NCI-H1436 (cell line): ENCODE measurements around the gene GLP2R.
"Not testable (repeated sequence)": the region's sequence is repeated elsewhere in the genome, so short reads cannot be mapped to it uniquely, and the experiment has no call there.

ENCODE experiments used
- DNase-seq: peaks from one replicate; lab custom pipeline; 2025; lab: John Stamatoyannopoulos, UW

Gene GLP2R

DNA sequence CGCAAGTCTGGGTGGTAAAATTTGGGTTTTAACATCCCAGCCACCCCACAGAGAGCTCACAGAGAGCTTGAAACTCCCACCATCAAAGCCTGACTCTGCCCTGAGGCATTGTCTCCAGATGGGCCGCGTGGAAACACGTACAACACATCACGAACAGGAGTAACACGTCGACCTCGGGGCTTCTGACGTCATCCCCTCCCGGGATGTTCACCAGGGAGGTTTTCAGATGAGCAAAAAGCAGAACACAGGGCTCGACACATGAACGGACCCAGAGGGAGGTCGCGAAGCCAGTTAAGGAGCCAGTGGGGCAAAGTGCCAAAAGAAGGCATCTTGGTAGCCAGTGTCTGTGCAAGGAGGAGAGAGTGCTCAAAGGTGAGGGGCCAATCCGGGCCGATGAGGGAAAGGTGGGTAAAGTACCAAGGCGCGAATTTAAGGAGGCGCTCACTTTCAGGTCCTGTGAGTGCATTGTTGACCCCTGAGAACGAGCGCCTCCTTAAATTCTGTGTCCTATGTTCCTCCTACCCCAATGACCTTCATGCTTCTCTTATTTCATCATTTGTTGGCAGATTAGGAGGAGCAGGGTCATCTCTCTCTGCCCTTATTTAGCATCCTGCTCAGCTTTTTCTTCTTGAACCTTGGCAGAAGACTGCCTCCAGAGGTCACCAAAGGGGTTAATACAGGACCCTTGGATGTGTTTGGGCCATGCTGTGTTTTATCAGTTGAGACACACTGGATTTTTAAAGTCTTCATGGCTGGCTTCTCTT is 73.7 kb downstream of the GLP2R start:
- no peak for DNase-seq

DNA sequence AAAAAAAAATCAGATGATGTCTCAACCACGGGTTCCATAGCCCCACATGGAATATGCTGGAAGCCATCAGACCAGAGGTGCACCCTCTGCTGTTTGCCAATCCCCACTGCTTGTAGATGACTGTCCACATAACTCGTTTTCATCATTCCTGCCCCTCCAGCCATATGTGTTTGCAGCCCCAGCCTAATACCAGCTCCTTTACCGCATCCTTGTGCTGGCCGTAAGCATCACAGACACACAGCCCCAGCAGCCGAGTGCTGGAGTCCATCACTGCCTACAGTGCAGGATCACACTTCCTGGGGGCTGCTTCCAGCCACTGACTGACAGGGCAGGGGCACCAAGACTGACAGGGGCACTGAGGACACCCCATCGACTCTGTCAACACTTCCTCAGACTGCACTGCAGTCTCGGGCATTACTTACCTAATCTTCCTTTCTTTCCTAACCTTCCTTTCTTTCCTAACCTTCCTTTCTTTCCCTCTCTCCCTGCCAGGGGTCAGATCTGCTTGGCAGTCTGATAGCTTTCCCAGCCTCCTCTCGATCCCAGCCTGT is 74.4 kb downstream of the GLP2R start:
- DNase-seq, result no peak

DNA sequence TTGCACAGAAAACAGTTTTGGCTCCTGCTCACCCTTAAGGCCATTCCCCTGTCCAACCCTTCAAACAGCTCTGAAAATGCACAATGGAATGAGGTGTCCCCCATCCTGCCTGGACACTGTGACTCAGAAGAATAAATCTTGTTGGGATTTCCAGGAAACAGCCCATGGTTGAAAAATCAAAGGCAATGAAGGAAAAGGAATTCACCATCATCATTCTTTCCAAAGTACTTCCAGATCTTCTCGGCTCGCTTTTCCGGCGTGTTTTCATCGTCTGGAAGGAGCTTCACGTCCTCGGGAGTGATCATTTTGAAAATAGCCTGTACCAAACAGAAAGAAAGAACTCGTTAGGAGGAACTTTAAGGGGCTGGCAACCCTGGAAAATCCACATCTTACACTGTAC is 75.1 kb downstream of the GLP2R start:
- DNase-seq, result no peak

DNA sequence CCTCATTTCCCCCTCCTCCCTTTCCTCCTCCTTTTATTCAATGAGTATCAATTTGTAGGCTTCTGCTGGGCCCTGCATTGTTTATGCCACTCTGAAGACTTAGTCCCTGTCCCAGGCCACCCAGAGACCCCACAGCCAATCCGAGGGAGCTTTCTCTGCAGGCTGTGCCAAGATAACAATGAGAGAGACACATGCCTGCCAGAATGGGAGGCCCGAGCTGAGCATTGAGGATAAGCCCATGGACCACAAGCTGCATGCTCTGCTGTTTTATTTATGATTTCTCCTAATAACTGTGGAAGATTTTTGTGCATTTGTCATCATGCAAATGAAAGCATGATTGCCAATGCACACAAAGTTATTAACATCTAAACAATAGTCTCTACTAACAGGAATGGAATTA is 76.4 kb downstream of the GLP2R start:
- DNase-seq, result no peak

DNA sequence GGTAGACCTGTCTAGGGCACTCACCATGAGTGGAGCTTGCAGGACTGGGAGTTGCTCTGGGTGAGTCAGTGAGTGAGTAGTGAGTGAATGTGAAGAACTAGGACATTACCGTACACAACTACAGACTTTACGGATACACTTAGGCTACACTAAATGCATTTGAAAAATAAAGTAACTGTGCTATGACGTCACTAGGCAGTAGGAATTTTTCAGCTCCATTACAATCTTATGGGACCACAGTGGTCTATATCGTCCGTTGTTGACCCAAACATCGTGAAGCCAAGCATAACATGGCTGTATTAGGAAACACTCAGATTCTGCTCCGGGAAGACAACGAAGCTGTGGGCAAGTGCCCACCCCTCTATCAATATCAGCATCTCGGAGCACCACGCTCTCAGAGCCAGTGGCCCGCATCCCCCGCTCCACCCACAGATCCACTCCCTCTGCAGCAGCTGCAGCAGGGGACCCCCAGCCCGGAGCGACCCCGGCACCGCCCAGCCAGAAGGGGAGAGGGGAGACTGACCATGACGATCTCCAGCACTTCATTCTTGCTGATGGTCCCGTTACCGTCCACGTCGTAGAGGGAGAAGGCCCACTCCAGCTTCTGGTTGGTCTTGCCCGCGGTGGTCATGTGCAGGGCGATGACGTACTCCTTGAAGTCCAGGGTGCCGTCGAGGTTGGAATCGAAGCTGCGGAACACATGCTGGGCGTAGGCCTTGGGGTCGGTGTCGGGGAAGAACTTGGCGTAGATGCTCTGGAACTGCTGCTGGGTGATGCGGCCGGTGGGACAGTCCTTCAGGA is 78.8 kb downstream of the GLP2R start:
- DNase-seq, result no peak

DNA sequence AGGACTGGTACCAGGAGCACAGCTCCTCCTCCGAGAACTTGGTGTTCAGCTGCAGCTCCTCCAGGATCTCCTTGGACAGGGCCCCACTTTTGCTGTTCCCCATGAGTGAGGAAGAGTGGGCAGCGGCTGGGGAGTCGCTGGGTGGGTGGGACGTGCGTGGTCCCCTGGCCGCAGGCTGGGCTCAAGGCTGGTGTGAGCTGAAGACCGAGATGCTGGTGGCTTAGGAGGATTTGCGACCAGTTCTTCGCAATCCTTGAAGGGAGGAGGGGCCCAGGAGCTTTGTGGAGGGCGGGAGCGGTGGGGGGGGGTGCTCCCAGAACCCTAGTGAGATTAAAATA is 79.3 kb downstream of the GLP2R start, which contains the start of gene RCVRN:
TSS of gene RCVRN (minus strand) at position 194 of the 338 bp plus-strand sequence. CDS start at position 103, 91 bp downstream.
- DNase-seq, result no peak

DNA sequence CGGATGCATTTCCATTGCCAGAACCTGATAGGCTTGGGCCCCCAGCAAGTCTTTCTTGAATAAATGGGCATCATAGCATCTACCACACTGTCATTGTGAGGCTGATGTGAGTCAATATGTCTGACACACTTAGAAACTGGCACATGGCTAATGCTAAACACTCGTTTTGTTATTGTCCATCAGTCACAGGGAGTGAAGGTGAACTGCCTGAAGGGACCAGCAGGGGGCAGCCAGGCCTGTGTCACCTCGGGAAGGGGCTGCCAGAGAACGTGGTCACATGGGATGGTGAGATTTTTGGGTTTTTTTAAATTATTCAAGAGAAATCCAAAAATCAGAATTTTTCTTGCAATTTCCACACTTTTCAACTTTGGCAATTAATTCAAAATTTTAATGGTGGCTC is 80.2 kb downstream of the GLP2R start:
- no peak for DNase-seq

DNA sequence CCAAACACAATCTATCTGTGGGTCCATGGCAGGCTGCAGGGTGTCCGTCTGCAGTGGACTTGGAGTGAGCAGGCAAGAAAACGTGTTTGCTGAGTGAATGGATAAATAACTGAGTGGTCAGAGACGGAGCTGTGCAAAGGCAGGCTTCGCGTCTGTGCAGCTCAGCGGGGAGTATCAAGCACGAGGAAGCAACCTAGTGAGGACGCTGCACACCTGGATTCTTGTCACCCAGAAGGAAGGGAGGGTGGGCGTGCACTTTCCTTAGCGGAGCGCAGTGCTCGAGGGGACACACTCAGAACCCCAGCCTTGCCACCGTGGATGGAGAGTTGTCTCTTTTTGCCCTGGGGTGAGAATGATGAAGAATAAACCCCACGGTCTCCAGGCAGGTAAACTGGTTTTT is 80.9 kb downstream of the GLP2R start:
- DNase-seq, result no peak

DNA sequence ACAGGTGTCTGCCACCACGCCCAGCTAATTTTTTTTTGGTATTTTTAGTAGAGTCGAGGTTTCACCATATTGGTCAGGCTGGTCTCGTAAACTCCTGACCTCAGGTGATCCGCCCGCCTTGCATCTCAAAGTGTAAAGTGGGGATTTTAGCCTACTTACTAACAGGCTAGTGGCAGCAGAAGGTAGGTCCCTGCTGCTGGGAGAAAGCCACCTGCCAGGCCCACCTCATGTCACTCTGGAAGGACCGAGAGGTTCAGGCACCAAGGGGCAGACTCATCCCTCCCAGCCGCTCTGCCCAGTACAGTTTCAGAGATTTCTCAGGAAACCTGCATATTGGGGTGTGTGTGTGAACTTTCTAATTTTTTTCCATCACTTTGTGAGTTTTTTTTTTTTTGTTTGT is 81.4 kb downstream of the GLP2R start:
- no peak for DNase-seq

DNA sequence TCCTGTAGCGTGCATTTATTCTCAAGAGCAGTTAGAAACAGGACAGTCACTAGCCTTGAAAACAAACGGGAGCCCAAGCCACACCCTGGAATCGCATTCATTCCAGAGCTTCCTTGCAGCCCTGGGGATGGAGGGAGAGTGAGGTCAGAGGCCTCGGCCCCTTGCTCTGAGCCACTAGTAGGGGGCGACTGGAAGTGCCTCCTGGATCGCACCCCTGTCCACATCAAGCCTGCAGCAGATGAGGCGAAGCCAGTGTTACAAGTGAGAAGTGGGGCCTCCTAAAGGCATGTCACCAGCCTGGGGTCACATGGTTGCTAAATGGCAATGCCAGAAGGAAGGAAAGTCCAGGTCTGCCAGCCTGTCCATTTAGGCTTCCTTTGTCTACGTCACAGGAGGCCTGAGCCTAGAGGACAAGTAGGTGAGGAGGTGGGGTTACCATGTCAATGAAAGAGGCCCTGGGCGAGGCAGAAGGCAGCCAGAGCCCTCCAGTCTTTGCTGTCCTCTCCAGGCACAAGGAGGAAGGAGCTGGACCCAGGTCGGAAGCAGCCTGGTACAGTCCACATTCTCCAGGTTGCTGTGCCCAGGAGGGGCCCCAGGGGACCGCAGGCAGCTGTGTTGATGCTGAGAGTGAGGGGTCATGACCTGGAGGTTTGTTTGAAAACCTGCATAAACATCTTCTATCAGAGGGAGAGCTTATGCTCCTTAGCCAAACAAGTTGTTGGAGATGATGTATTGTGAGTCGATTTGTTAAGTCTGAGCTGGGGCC is 82.3 kb downstream of the GLP2R start:
- no peak for DNase-seq

DNA sequence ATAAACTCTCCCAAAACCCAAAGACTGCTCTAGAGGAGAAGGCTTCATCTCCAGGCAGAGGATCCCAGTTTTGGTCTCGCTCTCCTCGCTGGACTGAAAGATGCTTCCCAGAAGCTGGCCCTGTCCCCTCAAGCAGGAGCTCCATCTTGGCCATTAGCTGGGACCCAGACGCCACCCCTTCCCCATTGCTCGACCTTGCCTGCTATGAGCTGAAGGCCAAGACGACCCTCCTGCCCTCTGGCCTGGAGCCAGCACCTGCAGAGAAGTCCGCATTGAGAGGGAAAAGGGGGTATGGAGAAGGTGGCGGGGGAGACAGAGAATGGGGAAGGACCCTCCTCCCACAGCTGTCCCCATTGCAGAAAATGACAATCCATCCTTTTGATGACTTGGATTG is 82.9 kb downstream of the GLP2R start:
- DNase-seq, result no peak

DNA sequence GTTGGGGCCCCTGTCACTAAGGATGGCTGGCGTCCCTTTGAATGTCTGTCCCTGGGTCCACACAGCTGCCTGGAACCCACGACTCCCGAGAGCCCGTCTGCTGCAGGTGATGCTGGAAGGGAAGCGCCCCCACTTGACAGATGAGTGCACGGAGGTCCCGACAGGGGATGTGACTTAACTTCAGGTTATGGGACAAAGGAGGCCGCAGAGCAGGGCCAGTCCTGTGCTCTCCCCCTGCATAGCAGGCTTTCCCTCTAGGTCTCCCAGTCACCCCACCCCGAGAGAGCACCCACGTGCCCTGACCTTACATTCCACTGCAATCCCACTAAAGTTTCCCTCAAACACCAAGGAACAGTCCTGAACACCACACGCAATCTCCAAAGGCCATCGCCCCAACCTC is 85.4 kb downstream of the GLP2R start:
- no peak for DNase-seq

DNA sequence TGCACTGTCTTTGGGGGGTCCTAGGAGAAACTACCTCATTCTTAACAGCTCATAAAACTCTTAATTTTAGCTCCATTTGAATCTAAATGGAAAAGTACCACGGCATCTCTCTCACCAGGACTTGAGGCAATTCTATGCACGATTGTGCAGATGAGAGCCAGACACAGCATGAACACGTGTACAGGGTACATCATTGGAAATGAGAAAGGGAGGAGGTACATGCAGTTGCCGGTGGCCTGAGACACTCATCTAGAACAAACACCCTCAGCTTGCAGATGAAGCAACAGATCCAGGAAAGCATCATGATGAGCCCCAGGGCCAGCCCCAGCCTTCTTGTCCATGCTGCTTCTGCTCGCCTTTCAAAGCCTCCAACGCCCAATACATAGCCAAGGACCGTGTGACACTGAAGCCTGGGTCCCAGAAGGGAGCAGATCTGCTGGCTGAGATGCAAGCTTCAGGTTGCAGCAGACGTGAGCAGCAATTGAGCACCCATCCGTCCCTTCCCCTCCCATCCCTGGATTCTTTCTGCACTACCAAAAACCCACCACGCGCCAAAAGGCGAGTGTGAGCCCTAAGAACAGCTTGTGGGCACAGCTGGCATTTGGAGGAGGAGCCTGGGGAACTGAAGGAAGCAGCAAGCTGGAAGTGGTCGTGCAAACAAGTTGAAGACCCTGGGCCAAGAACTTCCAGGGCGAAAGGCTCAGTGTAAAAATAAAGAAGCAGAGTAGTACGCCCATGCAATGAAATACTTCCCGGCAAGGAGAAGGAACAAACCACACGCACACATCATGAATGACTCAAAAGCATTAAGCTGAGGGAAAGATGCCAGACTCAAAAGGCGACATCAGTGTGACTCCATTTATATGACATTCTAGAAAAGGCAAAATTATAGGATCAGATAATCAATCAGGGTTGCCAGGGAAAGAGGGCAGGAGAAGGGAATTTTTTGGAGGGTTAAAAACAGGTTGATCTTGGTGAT is 86.7 kb downstream of the GLP2R start:
- DNase-seq, result no peak

DNA sequence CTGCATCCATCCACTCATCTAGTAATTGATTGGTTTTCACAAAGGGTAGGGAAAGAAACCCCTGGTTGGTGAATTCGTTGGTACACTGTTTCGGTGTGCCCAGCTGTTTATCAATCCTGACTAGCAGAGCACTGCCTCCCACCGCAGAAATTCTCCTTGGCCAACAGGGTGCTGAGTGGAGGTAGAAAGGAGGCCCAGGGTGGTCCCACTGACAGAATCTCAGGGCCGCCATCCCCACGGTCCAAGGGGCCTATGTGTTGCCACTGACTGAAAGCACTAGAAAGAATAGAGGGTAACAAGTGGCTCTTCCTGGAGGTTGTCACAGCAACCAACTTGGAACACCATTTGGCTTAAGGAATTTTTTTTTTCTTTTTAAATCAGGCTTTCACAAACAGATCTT is 87.8 kb downstream of the GLP2R start:
- DNase-seq, result no peak

DNA sequence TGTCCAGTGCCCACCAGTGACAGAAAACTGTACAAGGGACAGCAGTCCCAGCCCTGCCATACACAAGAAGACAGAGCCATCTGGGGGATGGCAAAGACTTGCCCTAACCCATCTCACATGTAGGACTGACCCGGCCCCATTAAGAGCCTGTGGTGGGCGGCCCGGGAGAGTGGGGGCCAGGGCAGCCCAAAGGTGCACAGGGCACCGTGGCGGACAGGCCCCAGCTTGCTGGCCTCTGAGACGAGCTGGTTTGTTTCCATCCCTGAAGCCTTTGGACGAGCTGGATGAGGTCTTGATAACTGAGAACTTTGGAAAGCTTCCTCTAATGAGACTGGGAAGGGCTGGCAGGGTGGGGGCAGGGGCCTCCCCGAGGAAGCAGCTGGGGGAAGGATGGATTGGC is 90.4 kb downstream of the GLP2R start:
- DNase-seq, result no peak

DNA sequence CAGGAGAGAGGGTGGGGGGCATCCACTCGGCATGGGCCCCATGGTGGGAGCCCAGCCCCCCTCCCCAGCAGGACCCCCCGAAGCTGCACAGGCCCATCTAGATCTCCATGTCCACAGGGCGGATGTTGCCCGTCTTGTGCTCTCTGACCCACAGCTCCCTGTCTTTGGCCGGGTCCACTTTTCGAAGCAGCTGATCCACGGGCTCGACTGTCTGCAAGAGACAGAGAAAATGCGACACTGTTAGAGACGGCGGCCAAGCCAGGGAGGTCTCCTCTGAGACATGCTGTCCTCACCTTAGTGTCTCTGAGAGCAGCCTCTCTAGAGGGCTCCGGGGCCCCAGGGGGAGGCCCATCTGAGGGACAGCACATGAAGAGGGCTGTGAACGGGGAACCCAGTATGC is 91.4 kb downstream of the GLP2R start:
- DNase-seq, result no peak

DNA sequence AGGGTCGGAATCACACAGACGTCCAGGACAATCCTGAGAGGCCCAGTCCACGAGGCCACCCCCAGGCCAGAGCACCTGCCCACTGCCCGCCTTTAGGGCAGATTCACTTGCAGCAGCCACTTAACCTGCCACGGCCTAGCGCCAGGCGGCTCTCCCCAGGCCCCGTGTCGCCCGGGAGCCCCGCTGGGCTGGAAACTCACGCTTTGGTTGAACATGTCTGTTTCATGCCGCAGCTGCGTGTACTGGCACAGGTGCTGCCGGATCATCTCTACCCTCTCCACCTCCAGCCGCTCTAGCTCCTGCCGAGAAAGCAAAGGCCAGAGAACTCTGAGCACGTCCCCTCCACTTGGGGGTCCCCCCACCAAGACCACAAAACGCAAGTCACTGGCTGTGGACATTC is 92.1 kb downstream of the GLP2R start:
- DNase-seq, result no peak

DNA sequence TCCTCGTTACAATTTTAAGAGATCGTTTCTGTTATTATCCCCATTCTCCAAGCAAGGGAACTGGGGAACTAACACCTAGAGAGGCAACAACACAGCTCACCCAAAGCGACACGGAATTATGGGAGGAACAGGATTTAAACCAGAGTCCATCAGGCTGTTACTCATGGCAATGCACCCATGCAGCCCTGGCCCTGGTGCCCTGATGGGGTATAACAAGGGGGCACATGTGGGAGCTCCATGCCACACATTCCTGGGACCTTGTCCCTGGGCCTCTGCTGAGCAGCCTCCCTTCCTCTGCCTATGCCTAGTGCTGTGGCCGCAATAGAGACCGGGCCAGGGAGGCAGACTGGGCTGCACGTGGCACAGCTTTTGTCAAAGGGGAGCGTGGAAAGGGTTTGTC is 92.6 kb downstream of the GLP2R start:
- DNase-seq, result no peak

DNA sequence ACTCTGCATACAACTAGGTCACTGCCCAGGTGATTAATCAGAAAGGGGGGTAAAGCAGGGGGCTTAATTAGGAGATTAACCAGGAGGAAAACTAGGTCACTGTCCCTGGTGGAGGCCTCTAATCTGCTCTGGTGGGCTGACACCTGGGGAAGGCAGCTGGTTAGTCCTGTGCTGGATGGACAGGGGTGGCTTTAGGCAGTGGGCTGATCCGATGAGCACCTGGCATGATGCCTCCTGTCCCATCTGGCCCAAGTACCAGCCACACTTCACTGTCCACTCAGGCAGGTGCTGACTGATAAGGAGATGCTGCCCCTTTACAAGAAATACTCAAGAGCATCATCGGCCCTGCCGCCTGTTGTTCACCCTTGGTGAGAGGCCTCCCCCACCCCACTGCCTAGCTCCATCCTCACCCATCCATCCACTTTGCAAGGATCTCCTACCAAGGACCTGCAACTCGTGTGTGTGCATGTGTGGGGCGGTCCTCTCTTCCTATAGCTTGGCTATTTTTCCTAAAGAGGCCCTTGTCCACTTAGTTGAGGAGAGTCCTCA is 93.2 kb downstream of the GLP2R start:
- no peak for DNase-seq

DNA sequence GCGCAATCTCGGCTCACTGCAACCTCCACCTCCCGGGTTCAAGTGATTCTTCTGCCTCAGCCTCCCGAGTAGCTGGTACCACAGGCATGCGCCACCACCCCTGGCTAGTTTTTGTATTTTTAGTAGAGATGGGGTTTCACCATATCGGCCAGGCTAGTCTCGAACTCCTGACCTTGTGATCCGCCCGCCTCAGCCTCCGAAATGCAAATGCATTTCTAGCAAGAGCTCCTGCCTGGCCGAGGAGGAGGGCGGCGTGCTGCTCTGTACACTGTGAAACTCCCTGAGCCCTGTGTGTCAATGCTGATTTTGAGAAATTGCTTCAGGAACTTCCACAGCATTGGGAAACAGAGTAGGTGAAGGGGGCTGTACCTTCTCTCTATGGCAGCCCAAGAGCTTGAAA is 95.5 kb downstream of the GLP2R start:
- DNase-seq, result not testable (repeated sequence)
